ENCODE measurements around the gene KLHL15. TPM values are rescaled to one million over a fixed set of nuclear protein-coding genes. Genes with fewer than 3 reads are reported as not detected.
"Not testable (repeated sequence)": the region's sequence is repeated elsewhere in the genome, so short reads cannot be mapped to it uniquely, and the experiment has no call there.

Gene KLHL15, protein sequence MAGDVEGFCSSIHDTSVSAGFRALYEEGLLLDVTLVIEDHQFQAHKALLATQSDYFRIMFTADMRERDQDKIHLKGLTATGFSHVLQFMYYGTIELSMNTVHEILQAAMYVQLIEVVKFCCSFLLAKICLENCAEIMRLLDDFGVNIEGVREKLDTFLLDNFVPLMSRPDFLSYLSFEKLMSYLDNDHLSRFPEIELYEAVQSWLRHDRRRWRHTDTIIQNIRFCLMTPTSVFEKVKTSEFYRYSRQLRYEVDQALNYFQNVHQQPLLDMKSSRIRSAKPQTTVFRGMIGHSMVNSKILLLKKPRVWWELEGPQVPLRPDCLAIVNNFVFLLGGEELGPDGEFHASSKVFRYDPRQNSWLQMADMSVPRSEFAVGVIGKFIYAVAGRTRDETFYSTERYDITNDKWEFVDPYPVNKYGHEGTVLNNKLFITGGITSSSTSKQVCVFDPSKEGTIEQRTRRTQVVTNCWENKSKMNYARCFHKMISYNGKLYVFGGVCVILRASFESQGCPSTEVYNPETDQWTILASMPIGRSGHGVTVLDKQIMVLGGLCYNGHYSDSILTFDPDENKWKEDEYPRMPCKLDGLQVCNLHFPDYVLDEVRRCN
- total RNA-seq (10 to 100 TPM; 16.3 to 28.0 TPM), polyA plus RNA-seq (ENCODE audit: insufficient read length in 2 of 2) (1 to 10 TPM; 7.4 to 9.8 TPM)
- long read RNA-seq, donor 1: 0 reads
- long read RNA-seq, donor 2: 0 reads
- long read RNA-seq, donor 3: 0 reads
- long read RNA-seq, donor 4: 0 reads

DNA sequence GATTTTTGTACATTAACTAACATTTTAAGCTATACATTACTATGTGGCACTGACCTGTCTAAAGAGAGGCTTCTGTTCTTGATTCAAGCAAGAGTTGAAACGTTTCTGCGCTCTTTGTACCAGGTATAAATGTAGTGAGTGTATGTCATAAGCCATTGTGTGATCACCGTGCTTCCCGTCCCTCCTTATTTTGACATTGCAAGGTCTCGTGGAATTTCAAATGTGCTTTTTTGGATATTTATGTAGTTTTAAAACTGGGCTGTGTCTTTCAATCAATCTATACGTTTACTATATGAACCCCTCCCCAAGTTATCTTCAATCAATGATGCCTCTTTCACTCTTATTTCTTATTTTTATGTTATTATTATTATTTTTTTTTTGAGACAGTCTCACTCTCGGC is at the start of gene KLHL15:
Gene KLHL15, minus strand, starts transcription at position 101 of the 400 bp plus-strand sequence. CDS start 20,493 bp downstream, outside the sequence.
- H3K4me1 ChIP-seq (ENCODE audit: control insufficient read depth, insufficient read depth, low read length): no peaks in the 10 kb centered on the region
- peaks cover 26% of the 10 kb centered on the region for H3K27me3 ChIP-seq (ENCODE audit: control insufficient read depth, insufficient read depth, low read length)
- peak within 1 kb of the TSS; percentile 46 for H3K4me3 ChIP-seq (ENCODE audit: low read depth, low read length)
- DNase-seq (ENCODE audit: low read depth in 4 of 6, low spot score in 6 of 6): no peak
- no CpG with 5 or more reads among the region's 7 CpGs for WGBS (ENCODE audit: insufficient coverage)
- peak within 1 kb of the TSS; percentile 93 for H3K27ac ChIP-seq (ENCODE audit: low read depth, low read length)
- H3K36me3 ChIP-seq (ENCODE audit: control insufficient read depth, insufficient read depth, low read length): no peaks in the 10 kb centered on the region
- no peaks in the 10 kb centered on the region for H3K9me3 ChIP-seq (ENCODE audit: control insufficient read depth, insufficient read depth, low read length)

DNA sequence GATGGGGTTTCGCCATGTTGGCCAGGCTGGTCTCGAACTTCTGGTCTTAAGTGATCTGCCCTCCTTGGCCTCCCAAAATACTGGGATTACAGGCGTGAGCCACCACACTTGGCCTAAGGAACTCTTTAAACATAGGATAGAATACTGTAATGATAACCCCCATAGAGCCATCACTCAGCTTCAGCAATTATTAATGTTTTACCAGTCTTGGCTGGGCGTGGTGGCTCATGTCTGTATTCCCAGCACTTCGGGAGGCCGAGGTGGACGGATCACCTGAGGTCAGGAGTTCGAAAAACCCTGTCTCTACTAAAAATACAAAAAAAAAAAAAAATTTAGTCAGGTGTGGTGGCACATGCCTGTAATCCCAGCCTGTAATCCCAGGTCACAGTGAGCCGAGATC is 42.9 kb upstream of the KLHL15 start:
- Histone ChIP-seq H3K4me3 (ENCODE audit: low read depth, low read length) (no peak overlapping the region), H3K27me3 (ENCODE audit: control insufficient read depth, insufficient read depth, low read length) (no peaks in the 10 kb centered on the region), H3K36me3 (ENCODE audit: control insufficient read depth, insufficient read depth, low read length) (peaks cover 45% of the 10 kb centered on the region), H3K4me1 (ENCODE audit: control insufficient read depth, insufficient read depth, low read length) (no peaks in the 10 kb centered on the region), H3K9me3 (ENCODE audit: control insufficient read depth, insufficient read depth, low read length) (no peaks in the 10 kb centered on the region), H3K27ac (ENCODE audit: low read depth, low read length) (no peak overlapping the region)
- WGBS (ENCODE audit: insufficient coverage): 94% methylated on average over 6 of the region's 9 CpGs
- DNase-seq (ENCODE audit: low read depth in 4 of 6, low spot score in 6 of 6): no peak

DNA sequence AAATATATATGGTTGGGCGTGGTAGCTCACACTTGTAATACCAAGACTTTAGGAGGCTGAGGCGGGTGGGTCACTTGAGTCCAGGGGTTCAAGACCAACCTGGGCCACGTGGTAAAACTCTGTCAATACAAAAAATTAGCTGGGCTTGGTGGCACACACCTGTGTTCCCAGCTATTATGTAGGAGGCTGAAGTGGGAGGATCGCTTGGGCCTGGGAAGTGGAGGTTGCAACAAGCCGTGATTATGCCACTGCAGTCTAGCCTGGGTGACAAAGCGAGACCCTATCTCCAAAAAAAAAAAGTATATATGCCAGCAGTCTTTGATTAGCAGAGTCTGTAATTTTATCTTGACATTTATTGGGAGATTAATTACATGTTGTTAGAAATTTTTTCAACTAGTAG is 36.5 kb upstream of the KLHL15 start:
- H3K27me3 ChIP-seq (ENCODE audit: control insufficient read depth, insufficient read depth, low read length): peaks cover 3% of the 10 kb centered on the region
- H3K27ac ChIP-seq (ENCODE audit: low read depth, low read length): no peak overlapping the region
- no peaks in the 10 kb centered on the region for H3K9me3 ChIP-seq (ENCODE audit: control insufficient read depth, insufficient read depth, low read length)
- DNase-seq (ENCODE audit: low read depth in 4 of 6, low spot score in 6 of 6): no peak
- H3K4me3 ChIP-seq (ENCODE audit: low read depth, low read length): no peak overlapping the region
- 100% methylated on average over 3 of the region's 6 CpGs for WGBS (ENCODE audit: insufficient coverage)
- H3K4me1 ChIP-seq (ENCODE audit: control insufficient read depth, insufficient read depth, low read length): no peaks in the 10 kb centered on the region
- H3K36me3 ChIP-seq (ENCODE audit: control insufficient read depth, insufficient read depth, low read length): peaks cover 45% of the 10 kb centered on the region

DNA sequence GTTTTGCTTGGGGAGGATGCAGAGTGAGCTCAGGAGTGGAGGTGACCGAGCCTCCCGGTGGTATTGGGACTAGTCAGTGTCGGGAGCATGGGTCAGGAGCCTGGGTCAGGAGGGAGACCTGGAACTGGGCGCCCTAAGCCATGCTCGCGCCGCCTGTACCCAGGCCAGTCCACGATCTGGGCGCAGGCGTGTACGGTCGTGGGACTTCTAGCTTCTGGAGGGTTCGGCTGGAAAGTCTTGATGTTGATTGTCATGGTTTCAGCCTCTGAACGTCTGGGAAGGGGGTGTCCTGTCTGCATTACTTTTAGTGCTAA is 28.0 kb upstream of the KLHL15 start:
- H3K4me3 ChIP-seq (ENCODE audit: low read depth, low read length): peak overlapping the region; percentile 85
- peaks cover 5% of the 10 kb centered on the region for H3K4me1 ChIP-seq (ENCODE audit: control insufficient read depth, insufficient read depth, low read length)
- peaks cover 16% of the 10 kb centered on the region for H3K36me3 ChIP-seq (ENCODE audit: control insufficient read depth, insufficient read depth, low read length)
- under 1% methylated on average over 14 of the region's 14 CpGs for WGBS (ENCODE audit: insufficient coverage)
- DNase-seq (ENCODE audit: low read depth in 4 of 6, low spot score in 6 of 6): no peak
- no peaks in the 10 kb centered on the region for H3K9me3 ChIP-seq (ENCODE audit: control insufficient read depth, insufficient read depth, low read length)
- no peaks in the 10 kb centered on the region for H3K27me3 ChIP-seq (ENCODE audit: control insufficient read depth, insufficient read depth, low read length)
- H3K27ac ChIP-seq (ENCODE audit: low read depth, low read length): peak overlapping the region; percentile 95

DNA sequence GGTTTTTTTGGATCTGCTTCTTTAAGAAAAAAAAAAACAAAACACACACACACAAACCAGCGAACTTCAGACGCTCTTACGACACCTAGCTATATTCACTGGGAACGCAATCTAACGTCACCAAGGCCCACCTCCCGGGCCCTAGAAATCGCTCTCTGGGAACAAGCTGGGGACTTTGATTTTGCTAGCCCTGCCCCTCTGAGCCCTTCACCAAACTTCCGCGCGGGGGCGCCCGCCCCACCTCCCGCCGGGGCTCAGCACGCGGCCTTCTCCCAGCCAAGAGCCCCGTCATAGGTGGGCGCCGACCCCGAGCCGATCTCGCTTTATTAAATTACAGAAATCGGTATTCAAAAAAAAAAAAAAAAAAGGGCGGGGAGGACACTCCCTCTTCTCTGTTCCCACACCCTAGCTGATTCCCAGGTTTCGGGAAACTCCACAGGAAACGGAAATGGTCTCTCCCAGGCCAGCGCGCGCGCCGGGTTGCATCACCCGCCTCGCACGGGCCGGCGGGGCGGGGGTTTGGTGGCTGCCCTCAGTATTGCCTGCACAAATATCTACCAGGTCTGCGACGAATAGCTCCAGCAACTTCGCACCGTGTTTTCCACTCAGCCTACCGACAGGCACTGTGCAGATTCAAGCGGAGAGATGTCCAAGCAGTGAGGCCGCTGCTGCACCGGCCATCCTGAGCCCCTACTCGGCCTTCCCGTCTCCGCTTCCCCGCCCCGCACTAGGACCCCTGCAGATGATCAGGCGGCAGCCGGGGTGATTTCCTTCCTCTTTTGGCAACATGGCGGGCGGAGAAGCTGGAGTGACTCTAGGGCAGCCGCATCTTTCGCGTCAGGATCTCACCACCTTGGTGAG is 27.4 kb upstream of the KLHL15 start, which contains the start of gene EIF2S3:
Gene EIF2S3, plus strand, starts transcription at position 775 of the 861 bp plus-strand sequence. Its CDS starts 13 bp downstream, at position 788.
- Histone ChIP-seq H3K4me1 (ENCODE audit: control insufficient read depth, insufficient read depth, low read length) (peaks cover 5% of the 10 kb centered on the region), H3K27ac (ENCODE audit: low read depth, low read length) (peak within 1 kb of the TSS; percentile 95), H3K27me3 (ENCODE audit: control insufficient read depth, insufficient read depth, low read length) (no peaks in the 10 kb centered on the region), H3K4me3 (ENCODE audit: low read depth, low read length) (peak within 1 kb of the TSS; percentile 85), H3K36me3 (ENCODE audit: control insufficient read depth, insufficient read depth, low read length) (peaks cover 14% of the 10 kb centered on the region), H3K9me3 (ENCODE audit: control insufficient read depth, insufficient read depth, low read length) (no peaks in the 10 kb centered on the region)
- 1% methylated on average over 48 of the region's 57 CpGs for WGBS (ENCODE audit: insufficient coverage)
- peak; percentile 72 to 98 (median 90) for DNase-seq (ENCODE audit: low read depth in 4 of 6, low spot score in 6 of 6)

DNA sequence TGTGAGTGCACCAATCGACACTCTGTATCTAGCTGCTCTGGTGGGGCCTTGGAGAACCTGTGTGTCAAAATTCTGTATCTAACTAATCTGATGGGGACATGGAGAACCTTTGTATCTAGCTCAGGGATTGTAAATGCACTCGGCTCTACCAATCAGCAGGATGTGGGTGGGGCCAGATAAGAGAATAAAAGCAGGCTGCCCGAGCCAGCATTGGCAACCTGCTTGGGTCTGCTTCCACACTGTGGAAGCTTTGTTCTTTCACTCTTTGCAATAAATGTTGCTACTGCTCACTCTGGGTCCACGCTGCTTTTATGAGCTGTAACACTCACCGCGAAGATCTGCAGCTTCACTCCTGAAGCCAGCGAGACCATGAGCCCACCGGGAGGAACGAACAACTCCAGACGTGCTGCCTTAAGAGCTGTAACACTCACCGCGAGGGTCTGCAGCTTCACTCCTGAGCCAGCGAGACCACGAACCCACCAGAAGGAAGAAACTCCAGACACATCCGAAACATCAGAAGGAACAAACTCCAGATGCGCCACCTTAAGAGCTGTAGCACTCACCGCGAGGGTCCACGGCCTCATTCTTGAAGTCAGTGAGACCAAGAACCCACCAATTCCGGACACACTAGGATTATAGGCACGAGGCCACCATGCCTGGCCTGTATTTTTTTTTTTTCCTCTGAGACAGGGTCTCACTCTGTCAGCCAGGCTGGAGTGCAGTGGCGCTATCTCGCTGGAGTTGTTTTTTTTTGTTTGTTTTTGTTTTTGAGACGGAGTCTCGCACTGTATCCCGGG is 23.7 kb upstream of the KLHL15 start:
- H3K4me3 ChIP-seq (ENCODE audit: low read depth, low read length); DNase-seq (ENCODE audit: low read depth in 4 of 6, low spot score in 6 of 6); H3K27me3 ChIP-seq (ENCODE audit: control insufficient read depth, insufficient read depth, low read length); H3K9me3 ChIP-seq (ENCODE audit: control insufficient read depth, insufficient read depth, low read length); H3K36me3 ChIP-seq (ENCODE audit: control insufficient read depth, insufficient read depth, low read length); H3K27ac ChIP-seq (ENCODE audit: low read depth, low read length); H3K4me1 ChIP-seq (ENCODE audit: control insufficient read depth, insufficient read depth, low read length): not testable (repeated sequence)
- WGBS (ENCODE audit: insufficient coverage): 82% methylated on average over 15 of the region's 26 CpGs

DNA sequence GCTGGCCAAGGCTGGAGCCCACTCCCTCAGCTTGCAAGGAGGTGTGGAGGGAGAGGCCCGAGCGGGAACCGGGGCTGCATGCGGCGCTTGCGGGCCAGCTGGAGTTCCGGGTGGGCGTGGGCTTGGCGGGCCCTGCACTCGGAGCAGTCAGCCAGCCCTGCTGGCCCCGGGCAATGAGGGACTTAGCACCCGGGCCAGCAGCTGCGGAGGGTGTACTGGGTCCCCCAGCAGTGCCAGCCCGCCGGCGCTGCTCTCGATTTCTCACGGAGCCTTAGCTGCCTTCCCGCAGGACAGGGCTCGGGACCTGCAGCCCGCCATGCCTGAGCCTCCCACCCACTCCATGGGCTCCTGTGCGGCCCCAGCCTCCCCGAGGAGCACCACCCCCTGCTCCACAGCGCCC is 22.7 kb upstream of the KLHL15 start:
- not testable (repeated sequence) for H3K4me1 ChIP-seq (ENCODE audit: control insufficient read depth, insufficient read depth, low read length); H3K4me3 ChIP-seq (ENCODE audit: low read depth, low read length)
- WGBS (ENCODE audit: insufficient coverage): 91% methylated on average over 18 of the region's 24 CpGs

DNA sequence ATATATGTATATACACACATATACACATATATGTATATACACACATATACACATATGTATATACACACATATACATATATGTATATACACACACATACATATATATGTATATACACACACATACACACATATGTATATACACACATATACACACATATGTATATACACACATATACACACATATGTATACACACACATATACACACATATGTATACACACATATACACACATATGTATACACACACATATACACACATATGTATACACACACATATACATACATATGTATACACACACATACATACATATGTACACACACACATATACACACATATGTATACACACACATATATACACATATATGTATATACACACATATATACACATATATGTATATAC is 19.1 kb upstream of the KLHL15 start:
- H3K27ac ChIP-seq (ENCODE audit: low read depth, low read length); H3K4me1 ChIP-seq (ENCODE audit: control insufficient read depth, insufficient read depth, low read length); H3K9me3 ChIP-seq (ENCODE audit: control insufficient read depth, insufficient read depth, low read length); H3K4me3 ChIP-seq (ENCODE audit: low read depth, low read length); DNase-seq (ENCODE audit: low read depth in 4 of 6, low spot score in 6 of 6); H3K27me3 ChIP-seq (ENCODE audit: control insufficient read depth, insufficient read depth, low read length); H3K36me3 ChIP-seq (ENCODE audit: control insufficient read depth, insufficient read depth, low read length): not testable (repeated sequence)

More for the DNA sequence above, 22.7 kb upstream of the KLHL15 start:
- not testable (repeated sequence) for H3K27me3 ChIP-seq (ENCODE audit: control insufficient read depth, insufficient read depth, low read length); H3K36me3 ChIP-seq (ENCODE audit: control insufficient read depth, insufficient read depth, low read length); DNase-seq (ENCODE audit: low read depth in 4 of 6, low spot score in 6 of 6); H3K27ac ChIP-seq (ENCODE audit: low read depth, low read length); H3K9me3 ChIP-seq (ENCODE audit: control insufficient read depth, insufficient read depth, low read length)

DNA sequence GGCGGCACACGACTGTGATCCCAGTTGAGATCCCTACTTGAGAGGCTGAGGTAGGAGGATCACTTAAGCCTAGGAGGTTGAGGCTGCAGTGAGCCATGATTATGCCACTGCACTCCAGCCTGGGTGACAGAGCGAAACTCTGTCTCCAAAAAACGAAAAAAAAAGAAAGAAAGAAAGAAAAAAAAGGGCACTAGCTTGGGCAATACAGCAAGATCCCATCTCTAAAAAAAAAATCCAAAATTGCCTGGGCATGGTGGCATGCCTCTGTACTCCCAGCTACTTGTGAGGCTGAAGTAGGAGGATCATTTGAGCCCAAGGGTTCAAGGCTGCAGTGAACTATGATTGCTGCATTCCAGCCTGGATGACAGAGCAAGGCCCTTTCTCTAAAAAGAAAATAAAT is 10.7 kb upstream of the KLHL15 start:
- Histone ChIP-seq H3K4me3 (ENCODE audit: low read depth, low read length) (no peak overlapping the region), H3K36me3 (ENCODE audit: control insufficient read depth, insufficient read depth, low read length) (no peaks in the 10 kb centered on the region), H3K27ac (ENCODE audit: low read depth, low read length) (no peak overlapping the region), H3K9me3 (ENCODE audit: control insufficient read depth, insufficient read depth, low read length) (no peaks in the 10 kb centered on the region), H3K27me3 (ENCODE audit: control insufficient read depth, insufficient read depth, low read length) (peaks cover 4% of the 10 kb centered on the region), H3K4me1 (ENCODE audit: control insufficient read depth, insufficient read depth, low read length) (no peaks in the 10 kb centered on the region)
- 100% methylated on average over 3 of the region's 4 CpGs for WGBS (ENCODE audit: insufficient coverage)
- DNase-seq (ENCODE audit: low read depth in 4 of 6, low spot score in 6 of 6): no peak
